AG10803 (cell line): ENCODE measurements around the gene C19orf18.
A peak's percentile ranks its signal among the peaks of the same experiment; 100 is the strongest.

Experiments
- DNase-seq: peaks from one replicate; pipeline ENCODE4 v3.0.0; 2010; ENCODE audit warnings: low read depth
- H3K4me3 ChIP-seq: 2 replicates; pipeline ENCODE4 v1.5.1; 2011; ENCODE audit warnings: mild to moderate bottlenecking, low read length, control low read depth
- CTCF ChIP-seq: conservative IDR thresholded peaks from 2 replicates; pipeline ENCODE4 v1.5.1; 2011; ENCODE audit warnings: mild to moderate bottlenecking, low read length, control low read depth, inconsistent platforms

Gene C19orf18

GRCh38 chr19:57927587-57927986, 46.7 kb downstream of the C19orf18 start:
- no peak for DNase-seq
- no peak for TF ChIP-seq CTCF
- no peak overlapping the region for H3K4me3 ChIP-seq

GRCh38 chr19:57916168-57916995, 58.0 kb downstream of the C19orf18 start, which contains the start of gene ZNF417:
ZNF417 (minus strand) TSS chr19:57916592; CDS start chr19:57916411, 181 bp downstream.
- DNase-seq: peak; percentile 93
- peak within 1 kb of the TSS; percentile 84 for H3K4me3 ChIP-seq
- peak; percentile 48 for TF ChIP-seq CTCF

GRCh38 chr19:57914531-57914930, 59.8 kb downstream of the C19orf18 start:
- DNase-seq: no peak
- no peak overlapping the region for H3K4me3 ChIP-seq
- TF ChIP-seq CTCF: no peak
